GM18505 (cell line): Measurements from ENCODE around the gene UQCRHL.
"Not testable (repeated sequence)": the region's sequence is repeated elsewhere in the genome, so short reads cannot be mapped to it uniquely, and the experiment has no call there.

ENCODE experiments used
- ATAC-seq: cut with Tn5 transposase; IDR thresholded peaks from one replicate; pipeline ENCODE4 v1.9.1; 2021; ENCODE audit not compliant: unreplicated experiment
- POLR2A ChIP-seq: IDR thresholded peaks from 4 replicates; pipeline ENCODE4 v1.6.1; 2011; ENCODE audit warnings: borderline replicate concordance; ENCODE audit not compliant: insufficient read depth, insufficient read length; ENCODE audit errors: extremely low read depth

UQCRHL gene

GRCh38 chr1:15843826-15844572 is 36.5 kb upstream of the UQCRHL start:
- TF ChIP-seq POLR2A = no peak
- no peak for ATAC-seq

DNA sequence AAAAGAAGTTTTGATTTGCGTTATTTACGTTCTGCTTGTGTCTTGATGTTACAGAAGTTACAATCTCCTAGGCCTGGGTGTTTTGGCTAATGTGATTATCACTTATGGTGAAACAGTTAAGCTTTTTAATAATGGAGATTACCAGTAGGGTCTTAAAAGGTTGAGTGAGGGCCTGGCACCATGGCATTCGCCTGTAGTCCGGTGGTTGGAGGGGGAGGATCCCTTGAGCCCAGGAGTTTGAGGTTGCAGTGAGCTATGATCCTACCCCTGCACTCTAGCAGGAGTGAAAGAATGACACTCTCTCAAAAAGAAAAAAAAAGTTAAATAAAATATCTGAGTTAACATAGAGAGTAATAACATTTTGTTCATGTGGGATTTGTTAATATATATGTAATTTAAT is 31.3 kb upstream of the UQCRHL start:
- ATAC-seq = no peak
- no peak for TF ChIP-seq POLR2A

- no peak for ATAC-seq
- no peak for TF ChIP-seq POLR2A
These were observed 30.5 kb upstream of the UQCRHL start for GRCh38 chr1:15837931-15838330.

GRCh38 chr1:15836772-15837669 is 29.6 kb upstream of the UQCRHL start:
- TF ChIP-seq POLR2A = peak; percentile 50
- ATAC-seq = no peak

DNA sequence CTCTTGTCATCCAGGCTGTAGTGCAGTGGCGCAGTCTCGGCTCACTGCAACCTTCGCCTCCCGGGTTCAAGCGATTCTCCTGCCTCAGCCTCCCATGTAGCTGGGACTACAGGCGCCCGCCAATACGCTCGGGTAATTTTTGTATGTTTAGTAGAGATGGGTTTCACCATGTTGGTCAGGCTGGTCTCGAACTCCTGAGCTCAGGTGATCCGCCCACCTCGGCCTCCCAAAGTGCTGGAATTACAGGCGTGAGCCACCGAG is 29.0 kb upstream of the UQCRHL start:
- ATAC-seq = not testable (repeated sequence)

DNA sequence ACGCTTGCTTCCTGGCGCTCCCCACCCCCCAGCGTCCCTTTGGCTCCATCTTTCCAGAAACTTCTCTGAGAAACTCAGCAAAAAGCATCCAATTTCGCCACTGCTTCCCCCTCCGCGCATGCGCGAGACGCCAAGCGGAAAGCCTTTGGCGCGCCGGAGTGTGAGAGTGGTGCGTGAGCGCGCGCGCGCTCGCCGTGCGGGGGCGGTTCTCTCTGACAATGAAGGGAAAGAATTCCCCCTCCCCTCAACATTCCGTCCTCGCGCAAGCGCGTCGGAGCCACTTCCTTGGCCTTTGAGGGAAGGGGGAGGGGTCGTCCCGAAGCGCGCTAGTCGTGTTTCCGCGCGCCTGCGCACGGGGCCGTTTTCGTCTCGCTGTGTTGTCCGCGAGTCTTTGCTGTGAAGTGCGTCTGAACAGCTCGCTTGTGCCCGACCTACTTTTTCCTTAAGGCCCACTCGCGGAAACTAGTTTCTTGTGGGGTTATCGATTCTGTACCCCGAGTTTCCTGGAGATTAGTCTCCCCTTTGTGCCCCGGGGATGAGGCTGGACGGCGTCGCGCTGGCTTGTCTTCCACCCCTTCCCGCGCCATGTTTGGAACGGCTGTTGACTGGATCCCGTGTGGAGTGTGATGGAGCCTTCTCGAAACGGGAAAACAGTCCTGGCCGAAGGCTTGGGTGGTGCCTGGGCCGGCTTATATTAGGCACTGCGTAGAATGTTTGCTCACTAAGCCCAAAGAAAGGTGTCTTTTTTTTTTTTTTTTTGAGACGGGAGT is 28.5 kb upstream of the UQCRHL start:
- peak; percentile 47 for ATAC-seq
- TF ChIP-seq POLR2A = peak; percentile 79

DNA sequence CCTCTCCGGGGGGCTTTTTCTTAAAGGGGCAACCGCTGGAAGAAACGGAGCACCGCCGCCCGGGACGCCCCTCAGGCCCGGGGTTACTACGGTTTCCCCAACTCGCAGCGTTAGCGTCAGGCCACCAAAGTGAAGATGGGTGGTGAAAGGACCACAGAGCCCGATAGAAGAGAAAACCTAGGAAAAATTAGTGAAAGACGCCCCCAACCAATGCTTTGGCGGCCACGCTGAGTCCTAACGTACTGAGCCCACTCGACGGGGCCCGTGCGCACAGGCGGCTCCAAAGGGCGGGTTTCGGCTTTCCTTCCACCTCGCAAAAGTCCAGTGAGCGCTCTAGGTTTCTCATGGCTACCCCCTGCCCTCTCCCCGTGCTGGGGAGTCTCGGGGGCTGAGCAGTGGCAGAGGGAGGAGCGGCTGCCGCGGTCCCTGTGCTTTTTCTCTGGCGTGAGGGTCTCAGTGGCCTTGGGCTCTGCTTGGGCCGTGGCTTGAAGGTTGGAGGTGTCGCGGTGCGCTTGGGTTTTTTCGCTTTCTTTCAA is 27.8 kb upstream of the UQCRHL start:
- peak; percentile 7 for ATAC-seq
- TF ChIP-seq POLR2A = no peak

DNA sequence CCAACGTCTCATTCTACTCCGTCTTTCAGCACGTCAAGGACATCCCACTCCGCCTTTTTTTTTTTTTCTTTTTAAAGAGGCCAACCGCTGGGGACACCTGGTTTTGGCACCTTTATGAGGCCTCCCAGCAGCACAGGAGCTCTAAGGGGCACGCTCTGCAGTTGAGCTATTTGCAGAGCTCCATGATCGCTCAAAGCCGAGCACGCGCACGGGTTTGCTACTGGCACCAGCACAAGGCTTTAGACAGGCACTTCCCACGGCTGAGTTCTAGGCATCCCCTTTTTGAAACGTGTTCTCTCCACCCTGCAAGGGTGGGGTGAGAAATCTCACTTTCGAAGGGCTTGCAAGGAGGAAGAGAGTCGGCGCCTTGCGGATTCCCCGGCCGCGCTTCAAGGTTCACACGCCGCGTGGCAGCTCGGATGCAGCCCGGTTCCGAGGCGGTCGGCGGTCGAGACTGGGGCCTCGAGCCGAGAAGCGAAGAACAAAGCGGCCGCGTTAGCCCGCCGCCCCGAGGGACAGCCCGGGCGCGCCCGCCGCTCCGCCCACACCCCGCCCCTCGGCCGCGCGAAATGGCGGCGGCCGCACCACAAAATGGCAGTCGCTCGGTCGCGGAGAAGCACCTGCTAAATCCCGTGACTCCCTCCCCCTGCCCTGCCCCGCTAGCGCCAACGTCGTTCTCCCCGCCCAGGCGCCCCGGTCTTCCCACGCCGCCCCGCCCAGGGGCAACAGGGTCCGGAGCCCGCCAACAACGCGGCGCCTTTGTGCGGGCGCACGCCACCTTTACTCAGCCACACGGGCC is 27.2 kb upstream of the UQCRHL start:
- peak; percentile 41 for ATAC-seq
- peak; percentile 68 for TF ChIP-seq POLR2A

DNA sequence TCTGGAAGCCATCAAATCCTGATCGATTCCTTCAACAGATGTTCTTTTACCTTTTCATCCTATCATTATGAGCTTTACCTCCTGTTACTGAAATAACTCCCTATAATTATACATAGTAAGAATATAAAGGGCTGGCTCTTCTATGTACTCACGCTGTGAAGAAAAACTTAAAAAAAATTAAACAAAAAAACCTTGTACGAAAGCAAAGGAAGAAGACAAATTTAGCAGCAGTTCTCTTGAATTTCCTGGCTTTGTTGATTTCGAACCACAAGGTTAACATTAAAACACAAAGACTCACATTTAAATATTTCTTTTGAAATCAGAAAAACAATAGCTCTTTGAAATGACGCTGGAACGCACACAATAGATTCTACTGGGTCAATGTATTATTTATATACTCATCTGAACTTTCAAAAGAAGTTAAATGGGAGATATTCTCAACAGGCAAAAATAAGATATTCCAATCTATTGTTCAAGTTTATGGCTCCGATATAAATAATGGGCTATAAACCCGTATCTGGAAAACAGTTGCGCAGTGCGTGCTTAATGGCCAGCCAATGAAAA is 26.5 kb upstream of the UQCRHL start:
- ATAC-seq = no peak
- no peak for TF ChIP-seq POLR2A

DNA sequence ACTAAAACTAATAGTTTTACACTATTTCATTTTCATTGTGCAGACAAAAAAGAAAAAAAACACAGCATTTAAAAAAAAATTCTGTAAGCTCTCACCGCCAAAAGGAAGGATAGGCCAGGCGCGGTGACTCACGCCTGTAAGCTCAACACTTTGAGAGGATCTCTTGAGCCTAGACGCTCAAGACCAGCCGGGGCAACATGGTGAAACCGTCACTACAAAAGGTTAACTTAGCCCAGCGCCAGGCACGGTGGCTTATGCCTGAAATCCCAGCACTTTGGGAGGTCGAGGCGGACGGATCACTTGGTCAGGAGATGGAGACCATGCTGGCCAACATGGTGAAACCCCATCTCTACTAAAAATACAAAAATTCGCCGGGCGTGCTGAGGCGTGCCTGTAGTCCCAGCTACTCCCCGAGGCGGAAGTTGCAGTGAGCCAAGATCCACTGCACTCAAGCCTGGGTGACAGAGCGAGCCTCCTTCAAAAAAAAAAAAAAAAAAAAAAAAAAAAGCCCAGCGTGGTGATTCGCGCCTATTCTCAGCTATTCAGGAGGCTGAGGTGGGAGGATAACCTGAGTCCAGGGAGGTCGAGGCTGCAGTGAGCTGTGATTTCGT is 25.7 kb upstream of the UQCRHL start:
- no peak for TF ChIP-seq POLR2A
- no peak for ATAC-seq

GRCh38 chr1:15830258-15830657 is 22.8 kb upstream of the UQCRHL start:
- no peak for TF ChIP-seq POLR2A
- no peak for ATAC-seq

GRCh38 chr1:15828931-15829330 is 21.5 kb upstream of the UQCRHL start:
- ATAC-seq = not testable (repeated sequence)

- not testable (repeated sequence) for ATAC-seq
These were observed 20.1 kb upstream of the UQCRHL start for GRCh38 chr1:15827567-15827966.
